Pancreas (tissue), 10 donors: ENCODE data around the gene PLEKHM3. TPM values are rescaled to one million over a fixed set of nuclear protein-coding genes. Genes with fewer than 3 reads are reported as not detected.
A peak's percentile ranks its signal among the peaks of the same experiment; 100 is the strongest.

Experiments
- ATAC-seq, 4 donors: fragments of 200-7000 bp; cut with Tn5 transposase; one replicate each; pipeline versions ENCODE4 v1.8.0 to v1.9.1; 2020; ENCODE audit warnings: mild to moderate bottlenecking in 4 of 4, moderate library complexity in 4 of 4
- DNase-seq, 6 donors: peaks; one replicate each; pipeline ENCODE4 v3.0.0-alpha.2; 2020
- FAIRE-seq: peaks from 2 replicates; lab custom pipeline; 2012; peaks lifted over from hg19 to GRCh38; lab: Jason Lieb, UNC
- H3K27ac ChIP-seq, 4 donors: fragments of 200-600 bp; sonication (generic); 1 replicate in 3 of 4; 2 replicates in 1 of 4; pipeline versions ENCODE4 v1.5.0 to v1.8.0; 2020
- H3K27me3 ChIP-seq, 4 donors: fragments of 200-600 bp; one replicate each; pipeline ENCODE4 v1.8.0; 2021
- H3K36me3 ChIP-seq, 3 donors: fragments of 200-600 bp; sonication (generic) in 1 of 3; one replicate each; pipeline versions ENCODE4 v1.5.0 to v1.8.0; 2020 to 2021
- H3K4me1 ChIP-seq, 3 donors: fragments of 200-600 bp; one replicate each; pipeline ENCODE4 v1.8.0; 2021
- H3K4me3 ChIP-seq, 4 donors: fragments of 200-600 bp; sonication (generic) in 2 of 4; one replicate each; pipeline versions ENCODE4 v1.5.0 to v1.8.0; 2020 to 2021
- H3K9me3 ChIP-seq, 4 donors: fragments of 200-600 bp; one replicate each; pipeline ENCODE4 v1.8.0; 2021
- CTCF ChIP-seq, 4 donors: fragments of 200-600 bp; sonication (generic) in 3 of 4; IDR thresholded peaks; one replicate each; pipeline versions ENCODE4 v1.5.0 to v1.8.0; 2021; ENCODE audit warnings: antibody characterized with exemption in 4 of 4
- WGBS, 2 donors: extraction: QIAGEN DNeasy Blood & Tissue Kit; methylation state at CpG; one replicate each; pipeline ENCODE4 v1.1.7; 2013; 5-methylcytosine and 5-hydroxymethylcytosine counted together
- intact Hi-C, 3 donors: fragments of 100-400 bp; cut with DNase I; formaldehyde crosslinking; loops; one replicate each; pipeline versions ENCODE4 v1.11.1 to v1.14.2; 2022
- polyA plus RNA-seq, 2 donors: library from polyadenylated mRNA; stranded (reverse); fragments of 200-250 nt; gene quantifications; one replicate each; pipeline ENCODE4 v1.2.3, GENCODE V29; 2013
- total RNA-seq, 6 donors: library from RNA; stranded (reverse); fragmentation: NEBNext Ultra II Directional in 4 of 6; extraction: Animal tissue kit (Norgen Biotek cat#: 25700) in 4 of 6; gene quantifications; one replicate each; pipeline versions ENCODE4 v1.2.1 to v1.2.4, GENCODE V29; 2021 to 2023
- donor health status: healthy with polysubstance abuse.
- donor health status: DM: no; HTN: no; CAD: no; lungs with moderate emphysema.
- donor health status: DM: no; HTN: no; CAD: no.
- donor health status: control.
- donor health status: control.
- donor health status: Bipolar disorder and iron deficiency.
- donor health status: DM: yes; HTN: yes; CAD: no.
- donor health status: DM: no; HTN: no; CAD: no.
- donor health status: DM: no; HTN: no; CAD: no.
- donor health status: DM: yes; HTN: yes; CAD: no.

The PLEKHM3 gene
- total and polyA plus RNA-seq, 8 donors: 3.0 to 10.2 (median 5.4) TPM

GRCh38 chr2:207801259-207801658 lies 224.1 kb downstream of the PLEKHM3 start:
- Histone ChIP-seq H3K27ac (no peak overlapping the region), H3K4me3 (no peak overlapping the region), H3K27me3 (no peaks in the 10 kb centered on the region), H3K9me3 (no peaks in the 10 kb centered on the region), H3K36me3 (no peaks in the 10 kb centered on the region), H3K4me1 (peaks cover 0 to 7% (median 0%) of the 10 kb centered on the region in 3 donors)
- no peak for TF ChIP-seq CTCF (IDR thresholded peaks at IDR 0.05)
- peak in 1 of 6 donors; percentile 1 for DNase-seq
- peak in 3 of 4 donors; percentile 17 to 70 (median 21) for ATAC-seq
- intact Hi-C loops: no loop called here
- 4 to 9% methylated on average over 3 of the region's 3 CpGs for WGBS, 2 donors
- FAIRE-seq: no peak

- TF ChIP-seq CTCF (IDR thresholded peaks at IDR 0.05): no peak
- Histone ChIP-seq H3K9me3 (no peaks in the 10 kb centered on the region), H3K27ac (no peak overlapping the region), H3K4me1 (peaks cover 0 to 13% (median 0%) of the 10 kb centered on the region in 3 donors), H3K27me3 (no peaks in the 10 kb centered on the region), H3K36me3 (no peaks in the 10 kb centered on the region), H3K4me3 (no peak overlapping the region)
- ATAC-seq (peak in 1 of 4 donors; percentile 49), DNase-seq (no peak), FAIRE-seq (no peak)
- 66 to 69% methylated on average over 8 of the region's 8 CpGs for WGBS, 2 donors
- intact Hi-C loops: no loop called here
These were observed 228.6 kb downstream of the PLEKHM3 start for GRCh38 chr2:207796585-207797350.

GRCh38 chr2:207792244-207792785 lies 233.0 kb downstream of the PLEKHM3 start:
- Histone ChIP-seq H3K27me3 (no peaks in the 10 kb centered on the region), H3K27ac (peak overlapping the region in 2 of 4 donors; percentile 58 to 68), H3K36me3 (no peaks in the 10 kb centered on the region), H3K4me1 (peaks cover 0 to 21% (median 0%) of the 10 kb centered on the region in 3 donors), H3K9me3 (no peaks in the 10 kb centered on the region), H3K4me3 (no peak overlapping the region)
- FAIRE-seq (no peak), DNase-seq (peak in 2 of 6 donors; percentile 25 to 34), ATAC-seq (peak; percentile 83 to 91 (median 88))
- no peak for TF ChIP-seq CTCF (IDR thresholded peaks at IDR 0.05)
- intact Hi-C loops: no loop called here
- 74% methylated on average over 5 to 6 of the region's 6 CpGs for WGBS, 2 donors

GRCh38 chr2:207791579-207792243 lies 233.6 kb downstream of the PLEKHM3 start:
- DNase-seq (no peak), ATAC-seq (peak in 3 of 4 donors; percentile 40 to 56 (median 48)), FAIRE-seq (no peak)
- WGBS, 2 donors: 48 to 54% methylated on average over 6 of the region's 6 CpGs
- Histone ChIP-seq H3K4me1 (peaks cover 0 to 17% (median 0%) of the 10 kb centered on the region in 3 donors), H3K9me3 (no peaks in the 10 kb centered on the region), H3K4me3 (no peak overlapping the region), H3K36me3 (no peaks in the 10 kb centered on the region), H3K27me3 (no peaks in the 10 kb centered on the region), H3K27ac (no peak overlapping the region)
- intact Hi-C loops: no loop called here
- TF ChIP-seq CTCF (IDR thresholded peaks at IDR 0.05): no peak
